Endothelial cell of umbilical vein (primary cell): ENCODE data around the gene STAT5B.

Source experiments
- POLR2A ChIP-seq: IDR thresholded peaks from 2 replicates; pipeline ENCODE4 v1.6.1; 2012; ENCODE audit warnings: low read depth, mild to moderate bottlenecking, control low read depth, low read length
- TF ChIP-seq, protein P1 (sequence below), 2 donors: IDR thresholded peaks; 1 replicate in 1 of 2; 2 replicates in 1 of 2; pipeline ENCODE4 v1.5.1; 2011; ENCODE audit warnings: low read length in 2 of 2, mild to moderate bottlenecking in 2 of 2, moderate library complexity in 2 of 2, control low read depth in 1 of 2, inconsistent platforms in 1 of 2, low read depth in 1 of 2; ENCODE audit not compliant: insufficient read depth in 1 of 2; ENCODE audit errors: extremely low read depth in 1 of 2

DNA sequence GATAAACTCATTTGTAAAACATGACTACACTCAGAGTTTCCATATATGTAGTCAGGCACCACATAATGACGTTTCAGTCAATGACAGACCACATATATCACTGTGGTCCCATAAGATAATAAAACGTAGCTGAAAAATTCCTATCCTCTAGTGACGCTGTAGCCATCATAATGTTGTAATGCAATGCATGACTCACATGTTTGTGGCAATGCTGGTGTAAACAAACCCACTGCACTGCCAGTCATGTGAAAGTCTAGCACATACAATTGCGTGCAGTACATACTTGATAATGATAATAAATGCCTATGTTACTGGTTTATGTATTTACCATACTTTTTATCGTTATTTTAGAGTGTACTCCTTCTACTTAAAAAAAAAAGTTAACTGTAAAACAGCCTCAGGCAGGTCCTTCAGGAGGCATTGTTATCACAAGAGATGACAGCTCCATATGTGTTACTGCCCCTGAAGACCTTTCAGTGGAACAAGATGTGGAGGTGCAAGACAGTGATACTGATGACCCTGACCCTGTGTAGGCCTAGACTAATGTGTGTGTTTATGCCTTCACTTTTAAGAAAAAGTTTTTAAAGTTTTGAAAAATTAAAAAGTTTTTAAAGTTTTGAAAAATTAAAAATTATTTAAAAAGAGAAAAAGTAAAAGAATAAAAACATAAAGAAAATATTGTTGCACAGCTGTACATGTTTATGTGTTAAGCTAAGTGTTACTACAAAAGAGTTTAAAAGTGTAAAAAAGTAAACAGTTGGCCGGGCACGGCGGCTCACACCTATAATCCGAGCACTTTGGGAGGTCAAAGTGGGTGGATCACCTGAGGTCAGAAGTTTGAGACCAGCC is 9.0 kb downstream of the STAT5B start:
- TF ChIP-seq, protein P1, sequence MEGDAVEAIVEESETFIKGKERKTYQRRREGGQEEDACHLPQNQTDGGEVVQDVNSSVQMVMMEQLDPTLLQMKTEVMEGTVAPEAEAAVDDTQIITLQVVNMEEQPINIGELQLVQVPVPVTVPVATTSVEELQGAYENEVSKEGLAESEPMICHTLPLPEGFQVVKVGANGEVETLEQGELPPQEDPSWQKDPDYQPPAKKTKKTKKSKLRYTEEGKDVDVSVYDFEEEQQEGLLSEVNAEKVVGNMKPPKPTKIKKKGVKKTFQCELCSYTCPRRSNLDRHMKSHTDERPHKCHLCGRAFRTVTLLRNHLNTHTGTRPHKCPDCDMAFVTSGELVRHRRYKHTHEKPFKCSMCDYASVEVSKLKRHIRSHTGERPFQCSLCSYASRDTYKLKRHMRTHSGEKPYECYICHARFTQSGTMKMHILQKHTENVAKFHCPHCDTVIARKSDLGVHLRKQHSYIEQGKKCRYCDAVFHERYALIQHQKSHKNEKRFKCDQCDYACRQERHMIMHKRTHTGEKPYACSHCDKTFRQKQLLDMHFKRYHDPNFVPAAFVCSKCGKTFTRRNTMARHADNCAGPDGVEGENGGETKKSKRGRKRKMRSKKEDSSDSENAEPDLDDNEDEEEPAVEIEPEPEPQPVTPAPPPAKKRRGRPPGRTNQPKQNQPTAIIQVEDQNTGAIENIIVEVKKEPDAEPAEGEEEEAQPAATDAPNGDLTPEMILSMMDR (IDR thresholded peaks at IDR 0.05; ENCODE audit: extremely low read depth in 1 of 2, insufficient read depth in 1 of 2, low read depth in 1 of 2, low read length in 2 of 2), result no peak
- no peak for TF ChIP-seq POLR2A
